K562 (cell line): Measurements from ENCODE around the gene HNRNPA2B1. TPM values are rescaled to one million over a fixed set of nuclear protein-coding genes. Genes with fewer than 3 reads are reported as not detected.
A peak's percentile ranks its signal among the peaks of the same experiment; 100 is the strongest.

Source experiments
- ADNP ChIP-seq: fragments of 200-800 bp; sonication (Bioruptor generic); IDR thresholded peaks from 2 replicates; pipeline ENCODE4 v1.6.1; 2016; ENCODE audit warnings: missing genetic modification characterization, missing compliant biosample characterization
- AFF4 ChIP-seq: sonication (generic); formaldehyde crosslinking; IDR thresholded peaks from 2 replicates; pipeline ENCODE4 v1.8.0; 2023; ENCODE audit warnings: mild to moderate bottlenecking, missing genetic modification reagents
- BCOR ChIP-seq: fragments of 450-650 bp; IDR thresholded peaks from 2 replicates; pipeline ENCODE4 v1.6.1; 2016
- CXXC5 ChIP-seq: fragments of 250-450 bp; sonication (Bioruptor Pico); IDR thresholded peaks from 2 replicates; pipeline ENCODE4 v1.8.0; 2022; ENCODE audit warnings: inconsistent platforms, mild to moderate bottlenecking, moderate library complexity
- E2F4 ChIP-seq: sonication (generic); formaldehyde crosslinking; IDR thresholded peaks from 2 replicates; pipeline ENCODE4 v1.8.0; 2022; ENCODE audit warnings: mild to moderate bottlenecking, low read depth, missing genetic modification reagents
- FUS ChIP-seq: fragments of 200-400 bp; formaldehyde crosslinking; optimal IDR thresholded peaks from 2 replicates; pipeline ENCODE3; 2017; ENCODE audit warnings: low read depth, low read length
- HDGF ChIP-seq: fragments of 450-650 bp; IDR thresholded peaks from 2 replicates; pipeline ENCODE4 v1.6.1; 2016
- HINFP ChIP-seq: fragments of 450-650 bp; conservative IDR thresholded peaks from 2 replicates; pipeline ENCODE4 v1.6.1; 2016; ENCODE audit warnings: missing genetic modification characterization, low read depth, mild to moderate bottlenecking, control low read depth, missing compliant biosample characterization
- JUNB ChIP-seq: fragments of 450-650 bp; formaldehyde crosslinking; conservative IDR thresholded peaks from 2 replicates; pipeline ENCODE4 v1.4.0; 2020; ENCODE audit warnings: mild to moderate bottlenecking
- LARP7 ChIP-seq: fragments of 450-650 bp; IDR thresholded peaks from 2 replicates; pipeline ENCODE4 v1.6.1; 2016
- MCM7 ChIP-seq, 2 experiments: fragments of 450-650 bp; IDR thresholded peaks; 2 replicates each; pipeline ENCODE4 v1.6.1; 2016 to 2018
- MEF2D ChIP-seq: conservative IDR thresholded peaks from 2 replicates; pipeline ENCODE4 v1.6.1; 2016; ENCODE audit warnings: low read depth, missing genetic modification characterization, missing compliant biosample characterization
- NFE2L1 ChIP-seq: fragments of 450-650 bp; IDR thresholded peaks from 2 replicates; pipeline ENCODE4 v1.6.1; 2016; ENCODE audit warnings: missing genetic modification characterization, low read depth, mild to moderate bottlenecking, missing compliant biosample characterization, moderate library complexity, borderline replicate concordance
- NFIX ChIP-seq: fragments of 250-450 bp; sonication (Bioruptor Pico); IDR thresholded peaks from 2 replicates; pipeline ENCODE4 v1.4.0; 2020; ENCODE audit warnings: low read depth, mild to moderate bottlenecking, moderate library complexity
- PML ChIP-seq: IDR thresholded peaks from 2 replicates; pipeline ENCODE4 v1.6.1; 2012; ENCODE audit warnings: low read length, inconsistent platforms
- RBM34 ChIP-seq: fragments of 200-400 bp; formaldehyde crosslinking; IDR thresholded peaks from 2 replicates; pipeline ENCODE4 v1.6.1; 2018; ENCODE audit warnings: low read length, borderline replicate concordance; ENCODE audit not compliant: insufficient read depth
- SMAD1 ChIP-seq: fragments of 150-350 bp; IDR thresholded peaks from 2 replicates; pipeline ENCODE4 v1.6.1; 2014; ENCODE audit warnings: low read length, low read depth; ENCODE audit not compliant: partially characterized antibody
- SUPT5H ChIP-seq: fragments of 450-650 bp; IDR thresholded peaks from 2 replicates; pipeline ENCODE4 v1.6.1; 2016
- TEAD4 ChIP-seq, 2 experiments: sonication (generic) in 1 of 2; formaldehyde crosslinking in 1 of 2; IDR thresholded peaks; 2 replicates each; pipeline versions ENCODE4 v1.6.1 to v1.8.0; 2012 to 2022; ENCODE audit warnings: borderline replicate concordance in 1 of 2, inconsistent platforms in 1 of 2, low read length in 1 of 2, mild to moderate bottlenecking in 1 of 2, missing genetic modification reagents in 1 of 2
- ZBED1 ChIP-seq: IDR thresholded peaks from 2 replicates; pipeline ENCODE4 v1.6.1; 2014
- ZNF140 ChIP-seq: fragments of 250-450 bp; sonication (Bioruptor Pico); IDR thresholded peaks from 2 replicates; pipeline ENCODE4 v1.8.0; 2021; ENCODE audit warnings: moderate library complexity, mild to moderate bottlenecking, inconsistent platforms
- ZNF57 ChIP-seq: fragments of 450-650 bp; formaldehyde crosslinking; IDR thresholded peaks from 2 replicates; pipeline ENCODE4 v1.4.0; 2020; ENCODE audit warnings: mild to moderate bottlenecking, moderate library complexity
- ZNF639 ChIP-seq, 2 experiments: fragments of 200-800 bp in 1 of 2; sonication (Bioruptor generic) in 1 of 2; sonication (generic) in 1 of 2; formaldehyde crosslinking in 1 of 2; IDR thresholded peaks in 1 of 2; conservative IDR thresholded peaks in 1 of 2; 2 replicates each; pipeline versions ENCODE4 v1.5.0 to v1.6.1; 2016 to 2020; ENCODE audit warnings: missing compliant biosample characterization in 1 of 2, missing genetic modification characterization in 1 of 2, missing genetic modification reagents in 1 of 2
- polyA plus RNA-seq, 8 experiments: library from polyadenylated mRNA; depleted of rRNA in 4 of 8; stranded (reverse) in 5 of 8; unstranded in 3 of 8; fragments of >200 nt; fragmentation: Nextera tagmentation in 2 of 8; fragmentation: Illumina TruSeq in 1 of 8; extraction: Ambion mirVana in 2 of 8; extraction: Trizol in 1 of 8; gene quantifications; 2 replicates each; pipeline versions ENCODE4 v1.2.1 to v1.2.3, GENCODE V29; 2011 to 2014; ENCODE audit warnings: inconsistent platforms in 1 of 8, missing spikeins in 1 of 8
- total RNA-seq, 7 experiments: library from RNA; depleted of rRNA in 6 of 7; stranded (reverse); fragments of >200 nt in 6 of 7; fragmentation: Illumina TruSeq in 2 of 7; extraction: Trizol in 2 of 7; gene quantifications; 2 replicates each; pipeline versions ENCODE4 v1.2.1 to v1.2.3, GENCODE V29; 2011 to 2021; ENCODE audit warnings: low replicate concordance in 1 of 7

Gene HNRNPA2B1
- total and polyA plus RNA-seq, 9 of the 15 experiments (the other 6 are each of a cell fraction or from before 2014, with no cell fraction given), result 630 to 1,989 (median 865) TPM

GRCh38 chr7:26191974-26192479 lies 8.5 kb downstream of the HNRNPA2B1 start (continued):
- TF ChIP-seq HINFP, result no peak
- peak; percentile 68 for TF ChIP-seq FUS
- TF ChIP-seq MCM7 (IDR thresholded peaks at IDR 0.05), result no peak
- no peak for TF ChIP-seq NFIX (CRISPR knock-in tag)
- no peak for TF ChIP-seq ADNP (tag)
- no peak for TF ChIP-seq ZNF140 (CRISPR knock-in tag)
- no peak; the same call in 1 of the 2 replicates for TF ChIP-seq AFF4 (CRISPR knock-in tag)
- TF ChIP-seq SMAD1, result no peak
- TF ChIP-seq MEF2D (tag), result no peak
- TF ChIP-seq SUPT5H, result peak; percentile 10; the same call in 1 of the 2 replicates
- TF ChIP-seq RBM34, result no peak
- no peak for TF ChIP-seq ZBED1
- no peak for TF ChIP-seq NFE2L1 (tag)
- TF ChIP-seq ZNF57 (CRISPR knock-in tag), result no peak
- no peak for TF ChIP-seq E2F4
- no peak for TF ChIP-seq CXXC5
- peak; percentile 25; the same call in 1 of the 2 replicates for TF ChIP-seq TEAD4 (IDR thresholded peaks at IDR 0.05; ENCODE audit: low read length)
- no peak for TF ChIP-seq TEAD4 (CRISPR knock-in tag; IDR thresholded peaks at IDR 0.05; ENCODE audit: borderline replicate concordance)
- 0 out of 2 replicates have a peak, but pooled peaks have one; percentile 18 for TF ChIP-seq PML
- no peak for TF ChIP-seq HDGF
- no peak for TF ChIP-seq BCOR
- TF ChIP-seq LARP7, result no peak
- no peak for TF ChIP-seq JUNB
- no peak for TF ChIP-seq ZNF639 (CRISPR knock-in tag; conservative IDR thresholded peaks at IDR 0.05 in 1 of 2, IDR thresholded peaks at IDR 0.05 in 1 of 2)
